Fibroblast of pulmonary artery (primary cell): ENCODE measurements around the gene ARHGDIB.

Experiments used
- DNase-seq: peaks from one replicate; pipeline ENCODE4 v3.0.0-alpha.2; 2010; ENCODE audit warnings: low read depth
- H3K4me3 ChIP-seq: replicated peaks from 2 replicates; pipeline ENCODE4 v1.5.1; 2011; ENCODE audit warnings: low read depth, mild to moderate bottlenecking, control low read depth, low read length, moderate library complexity
- CTCF ChIP-seq: IDR thresholded peaks from 2 replicates; pipeline ENCODE4 v1.5.1; 2011; ENCODE audit warnings: mild to moderate bottlenecking, control low read depth, low read length, inconsistent platforms; ENCODE audit errors: missing control alignments

Gene ARHGDIB

GRCh38 chr12:14959126-14959440 lies 2.3 kb downstream of the ARHGDIB start:
- no peak for DNase-seq
- no peak for TF ChIP-seq CTCF
- H3K4me3 ChIP-seq, result no peak overlapping the region

GRCh38 chr12:14958361-14959125 lies 2.9 kb downstream of the ARHGDIB start:
- no peak for TF ChIP-seq CTCF
- H3K4me3 ChIP-seq, result no peak overlapping the region
- DNase-seq, result no peak

- no peak overlapping the region for H3K4me3 ChIP-seq
- TF ChIP-seq CTCF, result no peak
- DNase-seq, result no peak
Measured at GRCh38 chr12:14957551-14958168, 3.7 kb downstream of the ARHGDIB start.

GRCh38 chr12:14956905-14957304 lies 4.5 kb downstream of the ARHGDIB start:
- no peak overlapping the region for H3K4me3 ChIP-seq
- TF ChIP-seq CTCF, result no peak
- DNase-seq, result no peak

GRCh38 chr12:14956024-14956891 lies 5.1 kb downstream of the ARHGDIB start:
- TF ChIP-seq CTCF, result no peak
- no peak for DNase-seq
- H3K4me3 ChIP-seq, result no peak overlapping the region

- DNase-seq, result no peak
- no peak overlapping the region for H3K4me3 ChIP-seq
Measured at GRCh38 chr12:14954269-14954668, 7.1 kb downstream of the ARHGDIB start.

More at GRCh38 chr12:14954269-14954668, 7.1 kb downstream of the ARHGDIB start:
- no peak for TF ChIP-seq CTCF
